GM23338 (cell line): ENCODE results near the gene TAMM41. TPM values are rescaled to one million over a fixed set of nuclear protein-coding genes. Genes with fewer than 3 reads are reported as not detected.

Source experiments
- ATAC-seq: fragments of 200-7000 bp; cut with Tn5 transposase; 3 replicates; pipeline ENCODE4 v1.9.1; 2020
- DNase-seq: peaks from one replicate; pipeline ENCODE4 v3.0.0-alpha.2; 2015; ENCODE audit warnings: low spot score
- H2AFZ ChIP-seq: fragments of 200-600 bp; sonication (generic); 2 replicates; pipeline ENCODE4 v1.8.0; 2016; ENCODE audit warnings: antibody characterized with exemption, mild to moderate bottlenecking, moderate library complexity
- H3F3A ChIP-seq: fragments of 200-600 bp; sonication (generic); replicated peaks from 2 replicates; pipeline ENCODE4 v1.8.0; 2017; ENCODE audit warnings: antibody characterized with exemption, mixed run types, low read depth
- H3K27ac ChIP-seq: fragments of 200-600 bp; sonication (generic); 2 replicates; pipeline ENCODE4 v1.6.1; 2016; ENCODE audit warnings: low read depth
- H3K27me3 ChIP-seq: fragments of 200-600 bp; sonication (generic); 2 replicates; pipeline ENCODE4 v1.8.0; 2016; ENCODE audit warnings: mild to moderate bottlenecking, mixed run types, moderate library complexity; ENCODE audit not compliant: insufficient read depth
- H3K36me3 ChIP-seq: fragments of 200-600 bp; sonication (generic); 2 replicates; pipeline ENCODE4 v1.8.0; 2016; ENCODE audit warnings: mild to moderate bottlenecking; ENCODE audit not compliant: insufficient read depth
- H3K4me1 ChIP-seq: fragments of 200-600 bp; sonication (generic); 2 replicates; pipeline ENCODE4 v1.8.0; 2016; ENCODE audit warnings: mild to moderate bottlenecking, moderate library complexity; ENCODE audit not compliant: insufficient read depth
- H3K4me2 ChIP-seq: fragments of 200-600 bp; sonication (generic); 2 replicates; pipeline ENCODE4 v1.7.1; 2017; ENCODE audit warnings: mixed run types
- H3K4me3 ChIP-seq: fragments of 200-600 bp; sonication (generic); 2 replicates; pipeline ENCODE4 v1.6.1; 2016; ENCODE audit warnings: mixed run types
- H3K79me2 ChIP-seq: fragments of 200-600 bp; sonication (generic); replicated peaks from 2 replicates; pipeline ENCODE4 v1.8.0; 2017; ENCODE audit warnings: mild to moderate bottlenecking; ENCODE audit not compliant: insufficient read depth
- H3K9me2 ChIP-seq: fragments of 200-600 bp; sonication (generic); 2 replicates; pipeline ENCODE4 v1.8.0; 2017; ENCODE audit not compliant: insufficient read depth
- H4K20me1 ChIP-seq: fragments of 200-600 bp; sonication (generic); replicated peaks from 2 replicates; pipeline ENCODE4 v1.8.0; 2017; ENCODE audit warnings: mild to moderate bottlenecking; ENCODE audit not compliant: insufficient read depth
- H3K27ac Mint-ChIP-seq: 2 replicates; pipeline ENCODE4 v1.8.0; 2020; ENCODE audit warnings: inconsistent platforms, mild to moderate bottlenecking, moderate library complexity, mixed read lengths
- H3K27me3 Mint-ChIP-seq: 3 replicates; pipeline ENCODE4 v1.8.0; 2022; ENCODE audit warnings: low read depth, mild to moderate bottlenecking, moderate library complexity, mixed read lengths, inconsistent platforms; ENCODE audit not compliant: insufficient read depth, poor library complexity
- H3K36me3 Mint-ChIP-seq: 3 replicates; pipeline ENCODE4 v1.8.0; 2021; ENCODE audit warnings: low read depth, mild to moderate bottlenecking, inconsistent platforms, moderate library complexity, mixed read lengths
- H3K4me1 Mint-ChIP-seq: 3 replicates; pipeline ENCODE4 v1.8.0; 2020; ENCODE audit warnings: mild to moderate bottlenecking, inconsistent platforms, mixed read lengths
- H3K4me3 Mint-ChIP-seq: 3 replicates; pipeline ENCODE4 v1.8.0; 2021; ENCODE audit warnings: moderate library complexity, mild to moderate bottlenecking, inconsistent platforms, mixed read lengths
- H3K9me3 Mint-ChIP-seq: 3 replicates; pipeline ENCODE4 v1.8.0; 2020; ENCODE audit warnings: moderate library complexity, mild to moderate bottlenecking, inconsistent platforms, mixed read lengths
- CREB1 ChIP-seq: fragments of 250-450 bp; sonication (Bioruptor Pico); IDR thresholded peaks from 2 replicates; pipeline ENCODE4 v1.5.0; 2020; ENCODE audit warnings: low read depth, mild to moderate bottlenecking, moderate library complexity
- EZH2 ChIP-seq: fragments of 200-600 bp; sonication (generic); IDR thresholded peaks from one replicate; pipeline ENCODE4 v1.8.0; 2017; ENCODE audit warnings: antibody characterized with exemption, mild to moderate bottlenecking, low read depth; ENCODE audit not compliant: unreplicated experiment
- EZH2phosphoT487 ChIP-seq: fragments of 200-600 bp; sonication (generic); IDR thresholded peaks from one replicate; pipeline ENCODE4 v1.8.1; 2018; ENCODE audit warnings: antibody characterized with exemption; ENCODE audit not compliant: unreplicated experiment
- JUNB ChIP-seq: IDR thresholded peaks from one replicate; pipeline ENCODE4 v1.6.1; 2016; ENCODE audit warnings: antibody characterized with exemption; ENCODE audit not compliant: unreplicated experiment
- NANOG ChIP-seq: IDR thresholded peaks from 2 replicates; pipeline ENCODE4 v1.6.1; 2016; ENCODE audit warnings: antibody characterized with exemption, borderline replicate concordance
- STAT1 ChIP-seq: IDR thresholded peaks from one replicate; pipeline ENCODE4 v1.6.1; 2016; ENCODE audit warnings: antibody characterized with exemption; ENCODE audit not compliant: unreplicated experiment
- ZNF114 ChIP-seq: fragments of 250-450 bp; sonication (Bioruptor Pico); IDR thresholded peaks from 2 replicates; pipeline ENCODE4 v1.5.0; 2020; ENCODE audit warnings: mild to moderate bottlenecking, moderate library complexity
- ZNF331 ChIP-seq: fragments of 250-450 bp; sonication (Bioruptor Pico); IDR thresholded peaks from 2 replicates; pipeline ENCODE4 v1.5.0; 2020; ENCODE audit warnings: low read depth, mild to moderate bottlenecking, moderate library complexity
- polyA plus RNA-seq: library from polyadenylated mRNA; unstranded; fragments of >200 nt; fragmentation: Nextera tagmentation; extraction: Ambion mirVana; gene quantifications from 2 replicates; pipeline ENCODE4 v1.2.1, GENCODE V29; 2016
- total RNA-seq: library from RNA; depleted of rRNA; stranded (reverse); fragments of >200 nt; shearing (Covaris generic); gene quantifications from 2 replicates; pipeline ENCODE4 v1.2.3, GENCODE V29; 2014
- TF ChIP-seq, protein P1 (sequence below): fragments of 250-450 bp; sonication (Bioruptor Pico); IDR thresholded peaks from 2 replicates; pipeline ENCODE4 v1.5.0; 2020; ENCODE audit warnings: mild to moderate bottlenecking, moderate library complexity
- TF ChIP-seq, protein P2 (sequence below): IDR thresholded peaks from 2 replicates; pipeline ENCODE4 v1.6.1; 2016; ENCODE audit warnings: antibody characterized with exemption

The TAMM41 gene
- total and polyA plus RNA-seq, 2 experiments from 2014 or later: 8.9 to 19.2 TPM

GRCh38 chr3:11789412-11789811, 57.3 kb downstream of the TAMM41 start (continued):
- TF ChIP-seq, protein P1, sequence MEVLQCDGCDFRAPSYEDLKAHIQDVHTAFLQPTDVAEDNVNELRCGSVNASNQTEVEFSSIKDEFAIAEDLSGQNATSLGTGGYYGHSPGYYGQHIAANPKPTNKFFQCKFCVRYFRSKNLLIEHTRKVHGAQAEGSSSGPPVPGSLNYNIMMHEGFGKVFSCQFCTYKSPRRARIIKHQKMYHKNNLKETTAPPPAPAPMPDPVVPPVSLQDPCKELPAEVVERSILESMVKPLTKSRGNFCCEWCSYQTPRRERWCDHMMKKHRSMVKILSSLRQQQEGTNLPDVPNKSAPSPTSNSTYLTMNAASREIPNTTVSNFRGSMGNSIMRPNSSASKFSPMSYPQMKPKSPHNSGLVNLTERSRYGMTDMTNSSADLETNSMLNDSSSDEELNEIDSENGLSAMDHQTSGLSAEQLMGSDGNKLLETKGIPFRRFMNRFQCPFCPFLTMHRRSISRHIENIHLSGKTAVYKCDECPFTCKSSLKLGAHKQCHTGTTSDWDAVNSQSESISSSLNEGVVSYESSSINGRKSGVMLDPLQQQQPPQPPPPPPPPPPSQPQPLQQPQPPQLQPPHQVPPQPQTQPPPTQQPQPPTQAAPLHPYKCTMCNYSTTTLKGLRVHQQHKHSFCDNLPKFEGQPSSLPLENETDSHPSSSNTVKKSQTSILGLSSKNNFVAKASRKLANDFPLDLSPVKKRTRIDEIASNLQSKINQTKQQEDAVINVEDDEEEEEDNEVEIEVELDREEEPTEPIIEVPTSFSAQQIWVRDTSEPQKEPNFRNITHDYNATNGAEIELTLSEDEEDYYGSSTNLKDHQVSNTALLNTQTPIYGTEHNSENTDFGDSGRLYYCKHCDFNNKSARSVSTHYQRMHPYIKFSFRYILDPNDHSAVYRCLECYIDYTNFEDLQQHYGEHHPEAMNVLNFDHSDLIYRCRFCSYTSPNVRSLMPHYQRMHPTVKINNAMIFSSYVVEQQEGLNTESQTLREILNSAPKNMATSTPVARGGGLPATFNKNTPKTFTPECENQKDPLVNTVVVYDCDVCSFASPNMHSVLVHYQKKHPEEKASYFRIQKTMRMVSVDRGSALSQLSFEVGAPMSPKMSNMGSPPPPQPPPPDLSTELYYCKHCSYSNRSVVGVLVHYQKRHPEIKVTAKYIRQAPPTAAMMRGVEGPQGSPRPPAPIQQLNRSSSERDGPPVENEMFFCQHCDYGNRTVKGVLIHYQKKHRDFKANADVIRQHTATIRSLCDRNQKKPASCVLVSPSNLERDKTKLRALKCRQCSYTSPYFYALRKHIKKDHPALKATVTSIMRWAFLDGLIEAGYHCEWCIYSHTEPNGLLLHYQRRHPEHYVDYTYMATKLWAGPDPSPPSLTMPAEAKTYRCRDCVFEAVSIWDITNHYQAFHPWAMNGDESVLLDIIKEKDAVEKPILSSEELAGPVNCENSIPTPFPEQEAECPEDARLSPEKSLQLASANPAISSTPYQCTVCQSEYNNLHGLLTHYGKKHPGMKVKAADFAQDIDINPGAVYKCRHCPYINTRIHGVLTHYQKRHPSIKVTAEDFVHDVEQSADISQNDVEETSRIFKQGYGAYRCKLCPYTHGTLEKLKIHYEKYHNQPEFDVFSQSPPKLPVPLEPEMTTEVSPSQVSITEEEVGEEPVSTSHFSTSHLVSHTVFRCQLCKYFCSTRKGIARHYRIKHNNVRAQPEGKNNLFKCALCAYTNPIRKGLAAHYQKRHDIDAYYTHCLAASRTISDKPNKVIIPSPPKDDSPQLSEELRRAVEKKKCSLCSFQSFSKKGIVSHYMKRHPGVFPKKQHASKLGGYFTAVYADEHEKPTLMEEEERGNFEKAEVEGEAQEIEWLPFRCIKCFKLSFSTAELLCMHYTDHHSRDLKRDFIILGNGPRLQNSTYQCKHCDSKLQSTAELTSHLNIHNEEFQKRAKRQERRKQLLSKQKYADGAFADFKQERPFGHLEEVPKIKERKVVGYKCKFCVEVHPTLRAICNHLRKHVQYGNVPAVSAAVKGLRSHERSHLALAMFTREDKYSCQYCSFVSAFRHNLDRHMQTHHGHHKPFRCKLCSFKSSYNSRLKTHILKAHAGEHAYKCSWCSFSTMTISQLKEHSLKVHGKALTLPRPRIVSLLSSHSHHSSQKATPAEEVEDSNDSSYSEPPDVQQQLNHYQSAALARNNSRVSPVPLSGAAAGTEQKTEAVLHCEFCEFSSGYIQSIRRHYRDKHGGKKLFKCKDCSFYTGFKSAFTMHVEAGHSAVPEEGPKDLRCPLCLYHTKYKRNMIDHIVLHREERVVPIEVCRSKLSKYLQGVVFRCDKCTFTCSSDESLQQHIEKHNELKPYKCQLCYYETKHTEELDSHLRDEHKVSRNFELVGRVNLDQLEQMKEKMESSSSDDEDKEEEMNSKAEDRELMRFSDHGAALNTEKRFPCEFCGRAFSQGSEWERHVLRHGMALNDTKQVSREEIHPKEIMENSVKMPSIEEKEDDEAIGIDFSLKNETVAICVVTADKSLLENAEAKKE: no peak
- TF ChIP-seq EZH2: no peak
- TF ChIP-seq JUNB: no peak
- TF ChIP-seq CREB1 (CRISPR knock-in tag): no peak
- TF ChIP-seq EZH2phosphoT487: no peak
- no peak for TF ChIP-seq ZNF114 (CRISPR knock-in tag)
- TF ChIP-seq, protein P2, sequence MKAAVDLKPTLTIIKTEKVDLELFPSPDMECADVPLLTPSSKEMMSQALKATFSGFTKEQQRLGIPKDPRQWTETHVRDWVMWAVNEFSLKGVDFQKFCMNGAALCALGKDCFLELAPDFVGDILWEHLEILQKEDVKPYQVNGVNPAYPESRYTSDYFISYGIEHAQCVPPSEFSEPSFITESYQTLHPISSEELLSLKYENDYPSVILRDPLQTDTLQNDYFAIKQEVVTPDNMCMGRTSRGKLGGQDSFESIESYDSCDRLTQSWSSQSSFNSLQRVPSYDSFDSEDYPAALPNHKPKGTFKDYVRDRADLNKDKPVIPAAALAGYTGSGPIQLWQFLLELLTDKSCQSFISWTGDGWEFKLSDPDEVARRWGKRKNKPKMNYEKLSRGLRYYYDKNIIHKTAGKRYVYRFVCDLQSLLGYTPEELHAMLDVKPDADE: no peak
- TF ChIP-seq STAT1: no peak
- no peak for TF ChIP-seq NANOG

- H3K9me3 Mint-ChIP-seq: no peaks in the 10 kb centered on the region
- no peak overlapping the region for H3K27ac ChIP-seq
- no peak overlapping the region for H3K4me3 Mint-ChIP-seq
- no peak for TF ChIP-seq ZNF114 (CRISPR knock-in tag)
- TF ChIP-seq, protein P2: no peak
- TF ChIP-seq EZH2: no peak
- no peak for TF ChIP-seq EZH2phosphoT487
- no peak for TF ChIP-seq ZNF331 (CRISPR knock-in tag)
Measured at GRCh38 chr3:11784971-11785377, 61.7 kb downstream of the TAMM41 start.

More at GRCh38 chr3:11784971-11785377, 61.7 kb downstream of the TAMM41 start:
- H3K4me1 Mint-ChIP-seq: peaks cover 5% of the 10 kb centered on the region; the same call in 2 of the 3 replicates
- H3K9me2 ChIP-seq: no peaks in the 10 kb centered on the region
- peaks cover 10% of the 10 kb centered on the region for H3K27me3 Mint-ChIP-seq
- no peak overlapping the region for H3K4me3 ChIP-seq
- no peaks in the 10 kb centered on the region for H4K20me1 ChIP-seq
- ATAC-seq: peak; percentile 79
- no peak overlapping the region for H2AFZ ChIP-seq
- H3K27me3 ChIP-seq: no peaks in the 10 kb centered on the region
- H3K4me1 ChIP-seq: no peaks in the 10 kb centered on the region
- peaks cover 27% of the 10 kb centered on the region for H3K36me3 Mint-ChIP-seq
- no peaks in the 10 kb centered on the region for H3K36me3 ChIP-seq
- H3K79me2 ChIP-seq: no peaks in the 10 kb centered on the region
- DNase-seq: peak; percentile 42
- H3K4me2 ChIP-seq: no peak overlapping the region
- H3F3A ChIP-seq: no peaks in the 10 kb centered on the region
- no peak overlapping the region for H3K27ac Mint-ChIP-seq
